ENCODE data around the gene STX3. TPM values are rescaled to one million over a fixed set of nuclear protein-coding genes. Genes with fewer than 3 reads are reported as not detected.

The STX3 gene
- total and polyA plus RNA-seq, 2 donors (not counting 3 experiments of a cell fraction or from before 2014, with no cell fraction given): 40.3 to 49.7 TPM

DNA sequence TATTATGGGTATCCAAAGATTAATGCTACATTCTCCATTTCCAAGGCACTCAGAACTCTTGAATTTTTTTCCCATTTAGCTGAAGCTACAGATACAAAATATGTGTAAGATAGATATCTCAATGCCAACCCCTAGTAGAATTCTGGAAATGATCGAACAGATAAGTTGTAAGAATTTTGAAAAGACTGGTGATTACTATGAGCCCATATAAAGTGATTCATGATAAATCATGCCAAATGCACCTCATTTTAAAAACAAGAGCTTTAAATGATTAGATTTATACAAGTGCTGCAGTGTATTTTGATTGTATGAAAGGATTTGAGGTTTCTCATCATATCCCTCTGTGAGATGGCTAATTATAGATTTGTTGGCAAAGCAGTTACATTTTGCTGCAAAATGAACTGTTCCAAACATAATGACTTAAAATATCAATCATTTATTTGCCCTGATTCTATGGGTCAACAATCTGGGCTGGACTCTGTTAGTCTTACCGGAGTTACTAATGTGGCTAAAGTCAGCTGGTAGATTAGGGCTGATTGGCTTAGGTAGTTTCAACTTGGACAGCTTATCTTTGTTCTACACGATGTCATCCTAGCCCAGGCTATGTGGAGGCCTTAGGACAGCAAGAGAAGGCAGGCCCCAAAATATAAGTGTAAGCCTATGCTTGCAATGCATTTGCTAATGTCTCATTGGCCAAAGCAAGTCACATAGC is 44.9 kb upstream of the STX3 start:
- CTCF ChIA-PET: interaction anchor here (0.9 to 1.3 kb wide), 2 partner anchors 11 to 15 kb away, joined by 3 to 4 read pairs; no protein-coding TSS in a partner anchor
- dilution Hi-C loops (cut with MboI; ENCODE audit: extremely low pct_ligation_motif_present, low sequenced_read_pairs): no loop called here

More for the DNA sequence above, 44.9 kb upstream of the STX3 start:
- Histone ChIP-seq H3K4me1 (ENCODE audit: control insufficient read depth, extremely low read depth, insufficient read depth, low read length) (peaks cover 18% of the 10 kb centered on the region), H3K9me1 (replicated peaks; ENCODE audit: control insufficient read depth, extremely low read depth, insufficient read depth, low read length) (no peaks in the 10 kb centered on the region), H3K9me3 (replicated peaks; ENCODE audit: control insufficient read depth, insufficient read depth, low read length) (no peaks in the 10 kb centered on the region), H3K27ac (ENCODE audit: insufficient read depth, low read depth, low read length) (no peak overlapping the region), H3K36me3 (ENCODE audit: control insufficient read depth in 2 of 2, extremely low read depth in 1 of 2, insufficient read depth in 2 of 2, low read length in 2 of 2) (no peaks in the 10 kb centered on the region), H3K79me2 (ENCODE audit: control insufficient read depth, insufficient read depth, low read length) (no peaks in the 10 kb centered on the region), H3K4me2 (ENCODE audit: insufficient read depth, low read length) (no peak overlapping the region), H2AFZ (ENCODE audit: low read depth, low read length) (no peak overlapping the region), H4K20me1 (replicated peaks; ENCODE audit: control insufficient read depth, extremely low read depth, insufficient read depth, low read length) (no peaks in the 10 kb centered on the region), H3K27me3 (ENCODE audit: control insufficient read depth in 2 of 2, insufficient read depth in 2 of 2, low read length in 2 of 2) (no peaks in the 10 kb centered on the region), H3K4me3 (replicated peaks in 1 of 3; ENCODE audit: insufficient read depth in 1 of 3, low read depth in 1 of 3, low read length in 3 of 3) (no peak overlapping the region), H3K9ac (replicated peaks; ENCODE audit: extremely low read depth, insufficient read depth, low read length) (no peak overlapping the region)
- no TSS peak for BruUV-seq (replicated peaks)
- FAIRE-seq (peak; percentile 15), DNase-seq (ENCODE audit: low read depth, low spot score) (no peak)
- TF ChIP-seq EZH2 (IDR thresholded peaks at IDR 0.05; ENCODE audit: borderline replicate concordance, low read depth, low read length, severe bottlenecking) (no peak), POLR2AphosphoS5 (IDR thresholded peaks at IDR 0.05; ENCODE audit: insufficient read depth, low read depth, low read length) (no peak), FOS (IDR thresholded peaks at IDR 0.05; ENCODE audit: borderline replicate concordance, insufficient read depth, low read length) (no peak), MYC (IDR thresholded peaks at IDR 0.05; ENCODE audit: low read depth, low read length) (no peak), GATA2 (IDR thresholded peaks at IDR 0.05; ENCODE audit: insufficient read depth, insufficient read length, low read depth, low read length) (no peak), JUN (IDR thresholded peaks at IDR 0.05; ENCODE audit: borderline replicate concordance, insufficient read depth, insufficient read length, low read depth) (no peak), POLR2A (IDR thresholded peaks at IDR 0.05; ENCODE audit: low read depth, low read length) (no peak)
- TF ChIP-seq, protein P1, sequence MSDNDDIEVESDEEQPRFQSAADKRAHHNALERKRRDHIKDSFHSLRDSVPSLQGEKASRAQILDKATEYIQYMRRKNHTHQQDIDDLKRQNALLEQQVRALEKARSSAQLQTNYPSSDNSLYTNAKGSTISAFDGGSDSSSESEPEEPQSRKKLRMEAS (IDR thresholded peaks at IDR 0.05; ENCODE audit: insufficient read depth, insufficient read length): no peak
- TF ChIP-seq, protein P2, sequence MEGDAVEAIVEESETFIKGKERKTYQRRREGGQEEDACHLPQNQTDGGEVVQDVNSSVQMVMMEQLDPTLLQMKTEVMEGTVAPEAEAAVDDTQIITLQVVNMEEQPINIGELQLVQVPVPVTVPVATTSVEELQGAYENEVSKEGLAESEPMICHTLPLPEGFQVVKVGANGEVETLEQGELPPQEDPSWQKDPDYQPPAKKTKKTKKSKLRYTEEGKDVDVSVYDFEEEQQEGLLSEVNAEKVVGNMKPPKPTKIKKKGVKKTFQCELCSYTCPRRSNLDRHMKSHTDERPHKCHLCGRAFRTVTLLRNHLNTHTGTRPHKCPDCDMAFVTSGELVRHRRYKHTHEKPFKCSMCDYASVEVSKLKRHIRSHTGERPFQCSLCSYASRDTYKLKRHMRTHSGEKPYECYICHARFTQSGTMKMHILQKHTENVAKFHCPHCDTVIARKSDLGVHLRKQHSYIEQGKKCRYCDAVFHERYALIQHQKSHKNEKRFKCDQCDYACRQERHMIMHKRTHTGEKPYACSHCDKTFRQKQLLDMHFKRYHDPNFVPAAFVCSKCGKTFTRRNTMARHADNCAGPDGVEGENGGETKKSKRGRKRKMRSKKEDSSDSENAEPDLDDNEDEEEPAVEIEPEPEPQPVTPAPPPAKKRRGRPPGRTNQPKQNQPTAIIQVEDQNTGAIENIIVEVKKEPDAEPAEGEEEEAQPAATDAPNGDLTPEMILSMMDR (IDR thresholded peaks at IDR 0.05; ENCODE audit: extremely low read depth in 1 of 2, insufficient read depth in 1 of 2, low read depth in 1 of 2, low read length in 2 of 2): no peak
- POLR2A ChIA-PET: no interaction called here
- intact Hi-C loops (cut with micrococcal nuclease): no loop called here
